NCI-H2081 (cell line): ENCODE results near the gene PPP1R13B.

Source experiments
- DNase-seq, 2 experiments: peaks; one replicate each; lab custom pipeline; 2025; lab: John Stamatoyannopoulos, UW

PPP1R13B gene

DNA sequence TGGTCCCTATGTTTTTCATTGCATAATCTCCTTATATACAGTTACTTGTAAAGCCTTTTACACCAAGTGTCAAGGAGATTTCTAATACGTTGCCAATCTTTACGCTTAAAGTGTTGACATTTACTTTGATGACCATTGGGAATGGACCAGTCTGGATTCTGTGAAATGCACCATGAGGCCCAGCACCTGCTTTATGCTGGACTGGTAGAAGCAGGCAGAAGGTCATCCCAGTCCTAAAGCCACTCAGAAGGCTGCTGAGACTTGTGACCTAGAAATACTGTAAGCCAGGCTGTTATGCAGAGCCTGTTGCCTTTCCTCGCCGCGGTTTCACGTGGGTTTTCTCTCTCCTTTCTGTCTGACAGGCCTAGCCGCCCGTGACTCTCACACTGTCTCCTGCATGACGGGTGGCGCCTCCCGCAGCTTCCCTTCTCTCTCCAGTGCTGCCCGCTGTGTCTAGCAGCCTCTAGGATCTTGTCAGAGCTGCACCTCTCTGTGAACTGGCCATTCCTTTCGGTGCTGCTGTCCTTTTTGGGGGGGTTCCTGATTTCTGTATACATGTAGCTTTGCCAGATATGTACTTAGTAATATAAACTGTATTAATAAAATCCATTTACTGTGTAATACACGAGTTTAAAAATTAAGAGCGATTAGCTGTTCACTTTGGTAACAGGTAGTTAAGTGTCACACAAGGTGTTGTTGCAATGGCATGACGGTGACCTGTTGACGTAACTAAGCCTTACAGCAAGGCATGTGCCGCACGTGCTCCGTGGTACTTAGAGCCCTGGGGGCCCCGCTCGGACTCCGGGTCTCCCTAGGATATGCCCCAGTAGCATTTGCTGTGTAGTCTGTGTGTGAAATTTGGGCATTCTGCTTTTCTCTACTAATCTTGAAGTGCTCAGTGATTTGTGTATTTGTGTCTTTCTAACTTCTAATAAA is 161.8 kb downstream of the PPP1R13B start:
- DNase-seq: no peak

DNA sequence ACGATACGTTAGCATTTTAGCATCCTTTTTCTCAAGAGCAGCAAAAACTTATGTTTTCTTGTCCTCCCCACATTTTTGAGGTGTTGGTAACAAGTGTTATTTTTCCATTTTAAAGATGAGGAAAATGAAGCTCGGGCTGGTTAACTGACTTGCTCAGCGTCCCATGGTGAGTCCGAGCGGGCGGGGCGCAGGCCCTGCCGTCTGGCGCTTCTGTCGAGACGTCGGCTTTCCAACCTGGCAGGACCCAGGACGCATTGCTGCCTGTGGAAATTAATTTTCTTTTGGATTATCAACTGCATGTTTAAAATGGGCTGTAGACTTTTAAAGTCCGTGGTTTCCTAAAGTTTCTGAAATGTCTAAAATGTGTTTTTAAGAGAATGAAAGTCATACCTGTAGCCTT is 162.5 kb downstream of the PPP1R13B start:
- no peak for DNase-seq

GRCh38 chr14:103684471-103684870 is 162.9 kb downstream of the PPP1R13B start:
- DNase-seq: no peak
